Amniotic epithelial cell (primary cell): Measurements from ENCODE around the gene ASPDH.
"Not testable (repeated sequence)": the region's sequence is repeated elsewhere in the genome, so short reads cannot be mapped to it uniquely, and the experiment has no call there.

Source experiments
- DNase-seq: peaks from one replicate; pipeline ENCODE4 v3.0.0-alpha.2; 2010; ENCODE audit warnings: low read depth

ASPDH gene

DNA sequence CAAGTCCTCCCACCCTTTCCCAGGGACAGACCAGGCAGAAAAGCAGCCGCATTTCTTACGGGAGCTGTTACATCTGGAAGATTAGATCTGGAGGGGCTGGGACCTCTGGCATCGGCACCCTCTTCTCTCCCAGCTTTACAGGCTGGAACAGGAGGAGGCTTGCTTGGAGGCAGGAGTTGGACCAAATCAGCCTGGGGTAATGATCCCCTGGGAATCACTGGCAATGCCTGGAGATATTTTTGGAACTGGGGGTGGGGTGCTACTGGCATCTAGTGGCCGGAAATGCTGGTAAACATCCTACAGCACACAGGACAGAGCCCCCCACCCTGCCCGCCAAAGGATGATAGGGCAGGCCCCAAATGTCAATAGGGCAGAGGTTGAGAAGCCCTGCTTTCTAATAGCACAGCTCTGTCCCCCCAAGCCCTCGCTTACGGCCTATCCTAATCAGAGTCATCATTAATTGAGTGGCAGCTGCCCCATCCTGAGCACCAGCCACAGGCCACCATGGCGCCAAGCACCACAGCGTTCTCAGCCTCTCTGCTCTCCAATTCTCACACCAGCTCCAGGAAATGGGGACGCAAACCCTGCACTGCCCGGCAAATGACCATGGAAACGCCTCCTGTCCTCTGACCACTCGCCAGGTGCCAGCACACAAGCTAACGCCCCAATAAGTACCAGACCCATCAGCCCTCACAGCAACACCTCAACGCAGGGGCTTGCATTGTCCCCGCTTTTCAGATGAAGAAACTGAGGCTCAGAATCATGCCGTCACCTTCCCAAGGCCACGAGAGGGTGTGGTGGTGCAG is 33.9 kb upstream of the ASPDH start:
- DNase-seq, result no peak

DNA sequence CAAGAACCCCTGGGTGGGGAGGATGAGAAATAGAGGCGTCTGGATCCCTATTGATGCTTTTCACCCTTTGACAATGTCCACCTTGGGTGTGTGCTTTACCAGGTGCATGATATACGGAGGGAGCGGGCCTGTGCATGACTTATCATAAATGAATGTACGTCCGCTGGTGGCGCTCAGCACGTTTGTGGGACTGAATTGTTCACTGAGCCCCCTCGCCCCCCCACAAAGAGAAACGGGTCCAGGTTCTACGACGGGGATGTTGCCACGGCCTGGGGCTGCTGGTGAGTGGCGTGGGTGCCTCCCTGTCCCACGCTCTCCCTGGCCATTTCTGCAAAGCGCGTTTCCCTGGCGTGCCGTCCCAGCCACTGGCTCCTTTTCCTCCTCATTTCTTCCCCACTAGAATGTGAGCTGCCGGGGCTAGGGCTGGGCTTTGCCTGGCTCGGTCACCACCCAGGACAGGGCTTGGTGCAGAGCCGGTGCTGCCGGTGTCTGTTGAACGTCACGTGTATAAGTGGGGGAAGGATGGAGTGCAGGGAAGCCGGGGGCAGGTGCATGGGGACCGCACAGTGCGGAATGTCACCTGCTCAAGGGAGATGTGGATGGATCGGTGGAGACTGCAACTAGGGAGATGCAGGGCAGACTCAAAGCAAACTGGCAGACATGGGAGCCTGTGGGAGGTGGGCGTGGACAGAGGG is 33.0 kb upstream of the ASPDH start:
- DNase-seq, result no peak

GRCh38 chr19:50542943-50543342 is 29.2 kb upstream of the ASPDH start:
- no peak for DNase-seq

- DNase-seq, result peak; percentile 52
These were observed 24.1 kb upstream of the ASPDH start for GRCh38 chr19:50537769-50538230.

DNA sequence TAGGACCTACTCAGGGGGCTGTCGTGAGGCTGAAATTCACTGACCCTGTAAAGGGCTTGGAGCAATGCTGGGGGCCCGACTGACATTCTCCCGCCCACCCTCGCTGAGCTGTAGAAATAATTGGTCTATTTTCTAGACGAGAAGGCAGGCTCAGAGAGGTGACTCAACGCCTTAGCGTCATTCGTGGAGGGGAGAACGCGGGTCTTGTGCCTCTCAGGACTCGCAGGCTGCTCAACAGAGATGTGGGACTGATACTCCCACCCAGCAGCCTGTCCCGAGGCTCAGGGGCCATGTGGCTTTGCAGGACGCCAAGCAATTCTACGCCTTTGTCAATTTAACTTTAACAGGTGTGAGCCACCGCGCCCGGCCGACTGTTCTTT is 23.6 kb upstream of the ASPDH start:
- DNase-seq, result no peak

- no peak for DNase-seq
These were observed 23.1 kb upstream of the ASPDH start for GRCh38 chr19:50536662-50537305.

DNA sequence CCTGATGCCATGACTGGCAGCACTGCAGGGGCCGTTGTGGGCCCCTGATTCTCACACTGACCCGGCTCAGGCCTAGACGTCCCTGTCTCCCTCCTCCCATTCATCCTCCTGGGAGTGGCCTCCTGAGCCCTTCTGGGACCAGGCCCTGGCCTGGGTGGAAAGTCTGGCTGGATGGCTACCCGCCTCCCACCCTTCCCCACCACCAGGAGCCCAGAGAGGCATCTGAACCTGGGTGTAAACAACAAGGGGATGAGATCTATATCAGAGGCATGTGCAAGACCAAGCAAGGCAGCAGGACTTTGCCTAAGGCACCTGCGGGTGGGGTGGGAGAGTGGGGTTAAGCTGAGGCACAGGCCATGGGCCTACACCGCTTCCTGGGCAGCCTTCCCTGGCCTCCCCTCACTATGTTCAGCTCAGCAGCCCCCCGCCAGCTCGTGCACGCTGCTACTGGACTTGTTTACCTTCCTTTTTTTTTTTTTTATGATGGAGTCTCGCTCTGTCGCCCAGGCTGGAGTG is 22.0 kb upstream of the ASPDH start:
- no peak for DNase-seq

DNA sequence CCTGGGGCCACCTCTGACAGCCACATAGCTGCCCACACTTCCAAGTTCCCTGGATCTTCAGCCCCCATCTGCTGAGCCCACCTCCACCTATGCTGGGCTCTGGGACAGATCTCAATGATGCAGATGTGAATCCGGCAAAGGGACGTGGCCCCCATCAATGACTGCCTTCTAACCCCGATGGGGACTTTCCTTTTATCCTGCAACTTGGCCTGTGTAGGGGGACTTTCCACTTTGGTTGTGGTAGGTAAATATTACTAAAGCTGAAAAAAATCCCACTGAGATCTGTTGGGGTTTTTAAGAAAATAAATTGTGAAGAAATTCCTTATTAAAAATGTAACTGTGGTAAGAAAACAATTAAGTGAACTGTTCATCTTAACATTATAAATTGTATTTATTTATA is 20.8 kb upstream of the ASPDH start:
- DNase-seq, result no peak

- no peak for DNase-seq
These were observed 19.2 kb upstream of the ASPDH start for GRCh38 chr19:50532952-50533351.

- no peak for DNase-seq
These were observed 17.5 kb upstream of the ASPDH start for GRCh38 chr19:50531171-50531612.

DNA sequence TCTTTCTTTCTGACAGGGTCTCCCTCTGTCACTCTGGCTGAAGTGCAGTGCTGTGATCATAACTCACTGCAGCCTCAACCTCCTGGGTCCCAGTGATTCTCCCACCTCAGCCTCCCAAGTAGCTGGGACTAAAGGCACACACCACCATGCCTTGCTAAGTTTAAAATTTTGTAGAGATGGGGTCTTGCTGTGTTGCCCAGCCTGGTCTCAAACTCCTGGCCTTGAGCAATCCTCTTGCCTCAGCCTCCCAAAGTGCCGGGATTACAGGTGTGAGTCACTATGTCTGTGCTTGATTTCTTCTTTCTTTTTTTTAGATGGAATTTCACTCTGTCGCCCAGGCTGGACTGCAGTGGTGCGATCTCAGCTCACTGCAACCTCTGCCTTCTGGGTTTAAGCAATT is 14.3 kb upstream of the ASPDH start:
- not testable (repeated sequence) for DNase-seq

- no peak for DNase-seq
These were observed 9.2 kb upstream of the ASPDH start for GRCh38 chr19:50522881-50523280.

GRCh38 chr19:50520822-50521465 is 7.2 kb upstream of the ASPDH start:
- DNase-seq, result no peak

- no peak for DNase-seq
These were observed 5.4 kb upstream of the ASPDH start for GRCh38 chr19:50519006-50519575.

GRCh38 chr19:50518091-50519005 is 4.6 kb upstream of the ASPDH start:
- no peak for DNase-seq

GRCh38 chr19:50517704-50518075 is 4.0 kb upstream of the ASPDH start:
- no peak for DNase-seq

DNA sequence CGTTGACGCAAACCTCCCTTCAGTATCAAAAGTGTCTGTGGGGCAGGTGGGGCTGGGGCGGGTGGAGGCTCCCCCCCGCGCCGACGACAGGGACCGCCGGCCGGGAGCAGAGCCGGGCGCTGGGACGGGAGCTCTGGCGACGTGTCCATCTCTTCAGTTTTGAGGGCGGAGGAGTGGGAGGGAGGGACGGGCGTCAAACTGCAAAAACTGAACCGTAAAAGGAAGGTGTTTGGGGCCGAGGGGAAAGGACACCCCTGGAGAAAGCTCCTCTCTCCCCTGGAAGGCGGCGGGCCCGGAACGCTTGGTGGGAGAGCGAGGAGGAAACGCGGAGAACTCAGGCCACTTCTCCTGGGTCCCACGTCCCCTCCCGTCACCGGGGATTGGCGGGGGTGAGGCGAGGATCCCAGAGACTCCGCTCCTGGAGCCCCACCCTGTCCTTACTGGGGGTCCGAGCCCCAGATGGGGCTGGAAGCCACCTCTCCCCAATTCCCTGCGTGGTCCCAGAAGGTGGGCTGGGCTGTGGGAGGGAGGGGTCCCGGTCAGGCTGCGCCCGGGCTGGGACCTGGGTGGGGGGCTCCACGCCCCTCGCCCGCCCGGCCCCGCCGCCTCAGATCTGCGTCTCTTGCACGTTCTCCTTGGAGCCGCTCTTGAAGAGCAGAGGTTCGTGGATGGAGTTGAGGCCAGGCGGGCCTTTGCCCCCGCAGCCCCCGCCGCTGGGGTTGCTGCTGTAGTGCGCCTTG is 3.4 kb upstream of the ASPDH start:
- no peak for DNase-seq

GRCh38 chr19:50516456-50516855 is 2.7 kb upstream of the ASPDH start:
- no peak for DNase-seq

GRCh38 chr19:50515168-50515561 is 1.5 kb upstream of the ASPDH start:
- DNase-seq, result no peak
